ENCODE data around the gene WWC2. TPM values are rescaled to one million over a fixed set of nuclear protein-coding genes. Genes with fewer than 3 reads are reported as not detected.

WWC2 gene
- total RNA-seq, 1 donor from 2014 or later: 142 TPM

DNA sequence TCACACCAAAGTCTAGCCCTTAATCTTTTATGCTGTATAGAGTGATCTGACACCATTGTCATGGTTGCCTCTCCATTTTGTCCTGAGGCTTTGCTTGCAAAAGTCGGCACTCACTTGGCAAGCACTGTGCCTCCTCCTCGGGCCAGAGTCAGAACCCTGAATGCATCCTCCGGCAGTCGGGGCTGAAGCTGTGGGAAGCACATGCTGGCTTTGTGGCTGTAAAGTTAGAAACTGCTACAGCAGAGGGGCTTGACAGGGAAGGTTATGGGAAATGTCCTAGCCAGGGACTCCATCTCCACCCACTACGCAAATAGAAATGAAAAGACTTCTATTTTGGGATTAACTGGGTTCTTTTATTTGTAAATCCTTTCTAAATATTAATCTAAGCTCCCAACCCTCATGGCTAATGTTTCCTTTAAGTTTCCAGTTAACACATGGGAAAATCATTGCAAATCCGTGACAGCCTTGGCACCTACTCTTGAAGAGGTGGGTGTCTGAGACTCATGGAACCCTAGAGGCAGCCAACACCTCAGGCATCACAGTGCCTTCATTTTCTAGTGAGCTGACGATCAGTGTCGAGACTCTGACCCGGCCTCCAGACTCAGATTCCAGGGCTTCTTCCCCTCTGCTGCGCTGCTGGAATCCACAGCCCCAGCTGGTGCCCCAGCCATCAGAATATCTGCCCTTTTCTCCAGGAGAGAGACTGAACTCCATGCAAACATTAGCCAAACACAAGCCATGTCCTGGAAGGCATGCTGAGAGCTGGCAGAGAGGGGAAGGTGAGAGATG is 231.1 kb downstream of the WWC2 start:
- Histone ChIP-seq H3K9me3 (no peaks in the 10 kb centered on the region), H3K36me3 (no peaks in the 10 kb centered on the region), H3K4me1 (no peaks in the 10 kb centered on the region), H3K27me3 (no peaks in the 10 kb centered on the region), H3K27ac (no peak overlapping the region), H3K4me3 (no peak overlapping the region)
- DNase-seq: no peak
- TF ChIP-seq, protein P1, sequence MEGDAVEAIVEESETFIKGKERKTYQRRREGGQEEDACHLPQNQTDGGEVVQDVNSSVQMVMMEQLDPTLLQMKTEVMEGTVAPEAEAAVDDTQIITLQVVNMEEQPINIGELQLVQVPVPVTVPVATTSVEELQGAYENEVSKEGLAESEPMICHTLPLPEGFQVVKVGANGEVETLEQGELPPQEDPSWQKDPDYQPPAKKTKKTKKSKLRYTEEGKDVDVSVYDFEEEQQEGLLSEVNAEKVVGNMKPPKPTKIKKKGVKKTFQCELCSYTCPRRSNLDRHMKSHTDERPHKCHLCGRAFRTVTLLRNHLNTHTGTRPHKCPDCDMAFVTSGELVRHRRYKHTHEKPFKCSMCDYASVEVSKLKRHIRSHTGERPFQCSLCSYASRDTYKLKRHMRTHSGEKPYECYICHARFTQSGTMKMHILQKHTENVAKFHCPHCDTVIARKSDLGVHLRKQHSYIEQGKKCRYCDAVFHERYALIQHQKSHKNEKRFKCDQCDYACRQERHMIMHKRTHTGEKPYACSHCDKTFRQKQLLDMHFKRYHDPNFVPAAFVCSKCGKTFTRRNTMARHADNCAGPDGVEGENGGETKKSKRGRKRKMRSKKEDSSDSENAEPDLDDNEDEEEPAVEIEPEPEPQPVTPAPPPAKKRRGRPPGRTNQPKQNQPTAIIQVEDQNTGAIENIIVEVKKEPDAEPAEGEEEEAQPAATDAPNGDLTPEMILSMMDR (IDR thresholded peaks at IDR 0.05): no peak
- intact Hi-C loops (cut with DNase I): no loop called here
- ATAC-seq: no peak

DNA sequence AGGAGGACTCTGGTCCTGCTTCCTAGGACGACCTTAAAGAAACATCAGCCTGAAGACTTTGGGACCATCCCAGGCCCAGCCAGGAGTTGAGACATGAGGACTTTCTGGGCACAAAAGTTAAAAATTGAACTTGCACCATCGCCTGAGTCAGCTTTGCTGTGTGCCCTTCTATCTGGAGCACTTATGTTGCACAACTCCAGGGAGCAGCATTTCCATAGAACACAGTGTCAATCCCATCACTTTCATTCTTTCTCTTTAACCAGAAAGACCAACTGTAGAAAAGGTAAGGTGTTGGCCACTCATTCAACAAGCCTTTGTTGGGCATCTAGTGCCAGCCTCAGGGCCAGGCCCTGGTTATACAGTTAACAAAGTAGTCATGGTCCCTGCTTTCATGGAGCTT is 231.8 kb downstream of the WWC2 start:
- DNase-seq (no peak), ATAC-seq (no peak)
- H3K4me3 ChIP-seq: no peak overlapping the region
- H3K4me1 ChIP-seq: no peaks in the 10 kb centered on the region
- H3K27me3 ChIP-seq: no peaks in the 10 kb centered on the region
- TF ChIP-seq, protein P1 (IDR thresholded peaks at IDR 0.05): no peak
- no peaks in the 10 kb centered on the region for H3K9me3 ChIP-seq
- H3K36me3 ChIP-seq: no peaks in the 10 kb centered on the region
- intact Hi-C loops (cut with DNase I): no loop called here
- H3K27ac ChIP-seq: no peak overlapping the region

DNA sequence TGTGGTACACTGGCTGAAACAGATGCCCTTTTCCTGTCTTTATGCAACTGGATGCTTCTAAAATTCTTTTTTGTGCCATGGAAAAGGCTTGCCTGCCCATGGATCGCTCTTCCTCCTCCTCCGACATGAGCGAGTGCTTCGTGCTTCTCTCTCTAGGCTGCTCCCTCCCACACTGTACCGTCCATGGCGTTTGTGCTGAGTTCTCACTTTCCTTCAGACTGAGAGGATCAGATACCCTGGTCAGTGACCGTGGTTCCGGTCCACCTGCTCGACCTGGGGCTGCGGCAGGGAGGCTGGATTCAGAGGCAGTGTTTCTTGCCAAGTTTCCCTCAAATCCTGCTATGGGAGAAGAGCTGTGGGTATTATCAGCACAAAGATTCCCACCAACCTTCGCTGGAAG is 233.4 kb downstream of the WWC2 start:
- Histone ChIP-seq H3K9me3 (no peaks in the 10 kb centered on the region), H3K4me1 (no peaks in the 10 kb centered on the region), H3K36me3 (no peaks in the 10 kb centered on the region), H3K27ac (no peak overlapping the region), H3K4me3 (no peak overlapping the region), H3K27me3 (no peaks in the 10 kb centered on the region)
- intact Hi-C loops (cut with DNase I): no loop called here
- no peak for DNase-seq
- ATAC-seq: no peak
- TF ChIP-seq, protein P1 (IDR thresholded peaks at IDR 0.05): no peak

DNA sequence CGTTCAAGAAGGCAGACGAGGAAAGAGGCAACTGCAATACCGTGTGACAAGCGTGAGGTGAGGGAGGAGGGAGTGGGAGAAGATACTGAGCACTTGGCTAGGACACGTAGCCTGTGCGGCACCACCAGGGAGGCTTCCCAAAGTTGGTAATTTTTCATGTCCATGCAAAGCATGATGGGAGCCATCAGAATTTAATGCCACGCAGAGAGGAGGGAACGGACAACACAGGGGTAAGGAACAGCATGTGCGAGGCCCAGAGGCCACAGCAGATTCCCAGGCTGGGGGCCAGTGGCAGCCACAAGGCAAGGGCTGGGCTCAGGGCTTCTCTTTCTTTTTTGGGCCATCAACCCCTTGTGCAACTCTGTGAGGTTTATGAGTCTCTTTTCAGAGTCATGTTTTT is 234.1 kb downstream of the WWC2 start:
- H3K4me3 ChIP-seq: no peak overlapping the region
- TF ChIP-seq, protein P1 (IDR thresholded peaks at IDR 0.05): no peak
- no peak overlapping the region for H3K27ac ChIP-seq
- no peaks in the 10 kb centered on the region for H3K36me3 ChIP-seq
- ATAC-seq: no peak
- no peak for DNase-seq
- H3K4me1 ChIP-seq: no peaks in the 10 kb centered on the region
- H3K27me3 ChIP-seq: no peaks in the 10 kb centered on the region
- H3K9me3 ChIP-seq: no peaks in the 10 kb centered on the region
- intact Hi-C loops (cut with DNase I): no loop called here

DNA sequence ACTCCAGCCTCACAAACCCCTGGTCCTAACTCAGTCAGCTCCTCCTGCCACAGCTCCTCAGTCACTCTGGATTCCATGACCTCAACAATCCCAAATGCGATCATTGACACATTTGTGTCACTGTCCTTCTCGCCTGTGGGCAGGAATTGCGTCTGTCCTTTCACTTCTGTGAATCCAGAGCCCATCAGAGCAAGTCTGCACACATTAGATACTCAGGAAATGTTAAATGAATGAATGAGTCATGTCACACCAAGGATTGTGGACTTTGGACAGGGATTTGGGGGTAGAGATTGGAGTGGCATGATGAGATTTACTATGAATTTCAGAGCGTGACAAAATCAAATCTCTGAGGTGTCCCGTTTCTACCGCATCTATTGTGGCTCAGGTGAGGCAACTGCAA is 234.9 kb downstream of the WWC2 start:
- ATAC-seq (no peak), DNase-seq (no peak)
- TF ChIP-seq, protein P1 (IDR thresholded peaks at IDR 0.05): no peak
- Histone ChIP-seq H3K27me3 (no peaks in the 10 kb centered on the region), H3K27ac (no peak overlapping the region), H3K9me3 (no peaks in the 10 kb centered on the region), H3K36me3 (no peaks in the 10 kb centered on the region), H3K4me1 (no peaks in the 10 kb centered on the region), H3K4me3 (no peak overlapping the region)
- intact Hi-C loops (cut with DNase I): no loop called here
